ENCODE results near the gene MDFI.

DNA sequence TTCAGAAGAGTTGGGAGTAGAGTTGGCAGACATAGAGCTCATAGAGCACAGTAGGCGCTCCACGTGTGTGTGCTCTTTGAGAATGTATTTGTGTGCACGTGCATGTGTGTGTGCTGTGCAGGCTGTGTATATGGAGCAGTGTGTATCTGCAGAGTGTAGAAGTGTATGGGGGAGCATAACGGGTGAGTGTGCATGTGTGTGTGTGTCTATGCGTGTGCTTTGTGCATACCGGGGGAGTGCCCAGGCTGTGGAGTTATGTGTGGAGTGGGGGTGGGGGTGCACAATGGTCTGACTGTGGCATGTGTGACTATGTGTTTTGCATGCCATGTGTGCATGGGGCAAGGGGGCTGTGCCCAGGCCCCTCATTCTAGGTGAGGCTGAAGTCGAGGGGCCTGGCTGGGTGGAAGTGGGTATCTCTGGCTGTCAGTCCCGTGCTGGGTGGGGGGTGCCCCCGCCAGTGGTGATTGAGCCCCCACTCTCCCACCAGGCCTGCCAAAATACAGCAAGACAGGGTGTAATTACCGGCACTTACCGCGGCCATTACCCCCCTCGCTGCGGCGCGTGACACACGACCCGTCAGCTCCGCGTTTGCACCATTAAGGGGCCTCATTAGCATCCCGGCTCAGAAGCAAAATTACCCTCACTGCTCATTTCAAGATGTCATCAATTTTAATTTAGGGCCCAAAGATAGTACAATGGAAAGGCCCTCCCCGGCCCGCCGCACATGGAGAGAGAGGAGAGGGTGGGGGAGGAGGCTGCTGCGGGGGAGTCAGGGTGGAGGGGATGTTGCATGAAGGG, 39.1 kb downstream of the MDFI start:
- TF ChIP-seq CTCF (IDR thresholded peaks at IDR 0.05) = no peak
- no peak for TF ChIP-seq POLR2A (IDR thresholded peaks at IDR 0.05)

Data from testis (tissue), 2 donors.